KMS-11 (cell line): Measurements from ENCODE around the gene HIRIP3.

ENCODE experiments used
- H2AFZ ChIP-seq: fragments of 200-600 bp; sonication (generic); 2 replicates; pipeline ENCODE4 v1.6.1; 2016; ENCODE audit warnings: antibody characterized with exemption, mixed run types, low read depth
- H3K27ac ChIP-seq: fragments of 200-600 bp; sonication (generic); 2 replicates; pipeline ENCODE4 v1.6.1; 2016; ENCODE audit warnings: mild to moderate bottlenecking, mixed run types
- H3K27me3 ChIP-seq: fragments of 200-600 bp; sonication (generic); 2 replicates; pipeline ENCODE4 v1.6.1; 2017; ENCODE audit warnings: mild to moderate bottlenecking, low read depth, mixed run types, moderate library complexity; ENCODE audit not compliant: insufficient read depth
- H3K36me3 ChIP-seq: fragments of 200-600 bp; sonication (generic); 2 replicates; pipeline ENCODE4 v1.6.1; 2017; ENCODE audit warnings: mild to moderate bottlenecking, mixed run types; ENCODE audit not compliant: insufficient read depth
- H3K4me1 ChIP-seq: fragments of 200-600 bp; sonication (generic); 2 replicates; pipeline ENCODE4 v1.6.1; 2016; ENCODE audit warnings: mild to moderate bottlenecking, low read depth, mixed run types; ENCODE audit not compliant: poor library complexity, severe bottlenecking
- H3K4me2 ChIP-seq: fragments of 200-600 bp; sonication (generic); 2 replicates; pipeline ENCODE4 v1.7.0; 2016; ENCODE audit warnings: mild to moderate bottlenecking, mixed run types
- H3K4me3 ChIP-seq: fragments of 200-600 bp; sonication (generic); IDR thresholded peaks from 2 replicates; pipeline ENCODE4 v1.6.1; 2017; ENCODE audit warnings: low read depth, low read length, mixed read lengths; ENCODE audit not compliant: insufficient read depth
- H3K79me2 ChIP-seq: fragments of 200-600 bp; sonication (generic); 2 replicates; pipeline ENCODE4 v1.6.1; 2016; ENCODE audit warnings: low read depth, mixed run types; ENCODE audit not compliant: insufficient read depth
- H3K9ac ChIP-seq: fragments of 200-600 bp; sonication (generic); 2 replicates; pipeline ENCODE4 v1.6.1; 2016; ENCODE audit warnings: mild to moderate bottlenecking, mixed run types
- H4K20me1 ChIP-seq: fragments of 200-600 bp; sonication (generic); 2 replicates; pipeline ENCODE4 v1.6.1; 2016; ENCODE audit warnings: mild to moderate bottlenecking, mixed run types; ENCODE audit not compliant: insufficient read depth
- CTCF ChIP-seq: fragments of 200-600 bp; sonication (generic); conservative IDR thresholded peaks from 2 replicates; pipeline ENCODE4 v1.6.1; 2017; ENCODE audit warnings: low read depth, mild to moderate bottlenecking, antibody characterized with exemption, low read length, moderate library complexity, mixed read lengths

HIRIP3 gene

DNA sequence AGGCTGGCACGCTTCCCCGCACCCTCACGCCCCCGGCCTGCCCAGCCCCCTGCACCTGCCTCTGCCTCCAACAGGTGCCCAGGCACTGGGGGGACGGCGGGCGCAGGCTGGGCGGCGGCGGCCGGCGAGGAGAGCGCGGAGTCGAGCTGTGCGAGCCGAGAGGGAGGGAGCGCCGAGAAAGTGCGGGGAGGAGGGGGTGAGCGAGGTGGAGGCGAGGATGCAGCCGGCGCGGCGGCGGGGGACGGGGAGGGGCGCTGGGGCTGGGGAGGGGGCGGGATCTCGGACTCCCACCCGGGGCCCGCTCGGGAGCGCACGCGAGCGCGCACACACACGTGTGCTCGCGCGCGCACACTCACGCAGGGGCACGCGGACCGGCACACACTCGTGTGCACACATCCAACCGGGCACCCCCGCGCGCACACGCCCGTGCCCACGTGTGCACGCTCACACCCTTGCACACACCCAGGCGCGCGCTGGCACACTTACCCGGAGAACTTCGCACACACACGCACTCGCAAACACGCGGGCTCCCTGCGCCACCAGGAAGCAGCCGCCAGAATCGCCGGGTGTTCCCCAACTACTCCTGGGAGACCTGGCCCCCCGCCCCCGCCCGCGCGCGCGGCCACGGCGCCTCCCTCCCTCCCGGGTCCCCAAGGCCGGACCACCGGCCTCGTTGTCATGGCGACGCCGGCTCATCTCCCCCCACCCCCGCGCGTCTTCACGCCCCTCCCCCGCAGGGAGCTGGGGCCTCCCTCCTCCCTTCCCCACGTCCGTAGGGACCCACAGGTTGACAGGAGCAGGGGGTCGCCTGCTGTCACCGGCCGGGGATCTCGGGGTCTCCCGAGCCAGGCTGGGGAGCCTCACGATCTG is 15.7 kb upstream of the HIRIP3 start, which contains the start of gene DOC2A:
Gene DOC2A (minus strand): TSS at position 184 of the 870 bp plus-strand sequence. CDS start 805 bp downstream, outside the sequence.
- H3K9ac ChIP-seq = no peak within 1 kb of the TSS
- peak within 1 kb of the TSS; percentile 42; the same call in 1 of the 2 replicates for H3K4me2 ChIP-seq
- no peaks in the 10 kb centered on the region for H3K4me1 ChIP-seq
- H3K79me2 ChIP-seq = no peaks in the 10 kb centered on the region
- peaks cover 31% of the 10 kb centered on the region for H3K27me3 ChIP-seq
- TF ChIP-seq CTCF = no peak
- no peak within 1 kb of the TSS for H3K4me3 ChIP-seq
- peak within 1 kb of the TSS; percentile 57 for H2AFZ ChIP-seq
- no peak within 1 kb of the TSS for H3K27ac ChIP-seq
- no peaks in the 10 kb centered on the region for H4K20me1 ChIP-seq
- no peaks in the 10 kb centered on the region for H3K36me3 ChIP-seq

- Histone ChIP-seq H3K79me2 (no peaks in the 10 kb centered on the region), H3K27me3 (peaks cover 31% of the 10 kb centered on the region), H2AFZ (peak overlapping the region; percentile 19; the same call in 1 of the 2 replicates), H3K4me3 (no peak overlapping the region), H3K4me1 (no peaks in the 10 kb centered on the region), H3K36me3 (no peaks in the 10 kb centered on the region), H4K20me1 (no peaks in the 10 kb centered on the region), H3K27ac (no peak overlapping the region), H3K9ac (no peak overlapping the region), H3K4me2 (peak overlapping the region; percentile 42; the same call in 1 of the 2 replicates)
- no peak for TF ChIP-seq CTCF
Observed at GRCh38 chr16:30009990-30010843, 14.8 kb upstream of the HIRIP3 start.

- Histone ChIP-seq H3K9ac (no peak overlapping the region), H3K27ac (no peak overlapping the region), H3K4me3 (no peak overlapping the region), H4K20me1 (no peaks in the 10 kb centered on the region), H2AFZ (no peak overlapping the region), H3K4me2 (no peak overlapping the region), H3K79me2 (no peaks in the 10 kb centered on the region), H3K4me1 (no peaks in the 10 kb centered on the region), H3K27me3 (peaks cover 28% of the 10 kb centered on the region), H3K36me3 (no peaks in the 10 kb centered on the region)
- no peak for TF ChIP-seq CTCF
Observed at GRCh38 chr16:30009085-30009862, 13.9 kb upstream of the HIRIP3 start.

DNA sequence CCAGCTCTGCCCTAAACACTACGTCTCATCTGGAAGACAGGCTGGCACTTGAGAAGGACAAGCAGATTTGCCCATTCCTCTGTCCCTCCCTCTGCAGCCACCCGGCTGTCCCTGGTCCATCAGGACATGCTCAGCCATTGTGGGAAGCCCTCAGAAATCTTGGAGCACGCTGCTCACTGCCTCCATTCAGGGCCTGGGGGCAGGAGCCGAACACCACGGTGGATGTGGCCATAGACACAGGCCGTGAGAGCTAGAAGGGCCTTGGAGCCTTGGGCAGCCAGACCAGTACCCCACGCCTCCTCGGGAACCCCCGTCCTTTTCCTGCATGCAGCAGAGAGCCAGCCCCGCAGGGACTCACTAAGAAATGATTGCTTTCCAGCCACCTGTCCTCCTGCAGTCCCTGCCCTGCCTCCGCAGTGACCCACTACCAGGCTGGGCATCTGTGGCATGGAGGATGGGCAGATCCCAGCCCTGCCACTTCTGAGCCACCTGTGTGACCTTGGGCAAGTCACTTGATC is 12.0 kb upstream of the HIRIP3 start:
- H3K4me3 ChIP-seq = no peak overlapping the region
- H3K27ac ChIP-seq = no peak overlapping the region
- H3K79me2 ChIP-seq = no peaks in the 10 kb centered on the region
- peaks cover 27% of the 10 kb centered on the region for H3K27me3 ChIP-seq
- no peaks in the 10 kb centered on the region for H3K36me3 ChIP-seq
- H2AFZ ChIP-seq = no peak overlapping the region
- no peak overlapping the region for H3K9ac ChIP-seq
- TF ChIP-seq CTCF = no peak
- H3K4me2 ChIP-seq = no peak overlapping the region
- H4K20me1 ChIP-seq = no peaks in the 10 kb centered on the region
- H3K4me1 ChIP-seq = no peaks in the 10 kb centered on the region
